Erythroblast (primary cell): Measurements from ENCODE around the gene MYLK2.

Source experiments
- GATA1 ChIP-seq: IDR thresholded peaks from 2 replicates; pipeline ENCODE4 v1.6.1; 2011; ENCODE audit warnings: low read depth, mild to moderate bottlenecking, control low read depth, low read length, moderate library complexity
- POLR2A ChIP-seq: IDR thresholded peaks from 2 replicates; pipeline ENCODE4 v1.6.1; 2011; ENCODE audit warnings: mild to moderate bottlenecking, low read length

DNA sequence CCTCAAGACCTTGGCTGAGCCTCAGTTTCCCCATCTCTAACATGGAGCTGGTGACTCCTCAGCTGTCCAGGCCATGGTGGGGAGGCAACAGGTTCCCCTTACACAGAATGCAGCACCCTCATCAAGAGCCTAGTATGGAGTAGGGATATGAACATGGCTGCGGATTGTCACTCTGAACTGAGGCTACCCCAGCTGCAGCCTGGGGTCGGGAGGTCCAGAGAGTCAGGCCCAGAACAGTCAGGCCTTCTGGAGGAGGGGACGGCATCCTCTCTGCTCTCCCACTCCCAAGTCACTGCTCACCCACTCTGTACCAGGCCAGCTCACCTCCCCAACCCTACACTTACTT lies 27.6 kb downstream of the MYLK2 start:
- no peak for TF ChIP-seq POLR2A
- no peak for TF ChIP-seq GATA1
